HG02870 (cell line): ENCODE data around the gene RGS14.

Experiments used
- ATAC-seq: cut with Tn5 transposase; IDR thresholded peaks from one replicate; pipeline ENCODE4 v1.9.1; 2021; ENCODE audit warnings: mild to moderate bottlenecking, moderate library complexity; ENCODE audit not compliant: unreplicated experiment

Gene RGS14, protein sequence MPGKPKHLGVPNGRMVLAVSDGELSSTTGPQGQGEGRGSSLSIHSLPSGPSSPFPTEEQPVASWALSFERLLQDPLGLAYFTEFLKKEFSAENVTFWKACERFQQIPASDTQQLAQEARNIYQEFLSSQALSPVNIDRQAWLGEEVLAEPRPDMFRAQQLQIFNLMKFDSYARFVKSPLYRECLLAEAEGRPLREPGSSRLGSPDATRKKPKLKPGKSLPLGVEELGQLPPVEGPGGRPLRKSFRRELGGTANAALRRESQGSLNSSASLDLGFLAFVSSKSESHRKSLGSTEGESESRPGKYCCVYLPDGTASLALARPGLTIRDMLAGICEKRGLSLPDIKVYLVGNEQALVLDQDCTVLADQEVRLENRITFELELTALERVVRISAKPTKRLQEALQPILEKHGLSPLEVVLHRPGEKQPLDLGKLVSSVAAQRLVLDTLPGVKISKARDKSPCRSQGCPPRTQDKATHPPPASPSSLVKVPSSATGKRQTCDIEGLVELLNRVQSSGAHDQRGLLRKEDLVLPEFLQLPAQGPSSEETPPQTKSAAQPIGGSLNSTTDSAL

DNA sequence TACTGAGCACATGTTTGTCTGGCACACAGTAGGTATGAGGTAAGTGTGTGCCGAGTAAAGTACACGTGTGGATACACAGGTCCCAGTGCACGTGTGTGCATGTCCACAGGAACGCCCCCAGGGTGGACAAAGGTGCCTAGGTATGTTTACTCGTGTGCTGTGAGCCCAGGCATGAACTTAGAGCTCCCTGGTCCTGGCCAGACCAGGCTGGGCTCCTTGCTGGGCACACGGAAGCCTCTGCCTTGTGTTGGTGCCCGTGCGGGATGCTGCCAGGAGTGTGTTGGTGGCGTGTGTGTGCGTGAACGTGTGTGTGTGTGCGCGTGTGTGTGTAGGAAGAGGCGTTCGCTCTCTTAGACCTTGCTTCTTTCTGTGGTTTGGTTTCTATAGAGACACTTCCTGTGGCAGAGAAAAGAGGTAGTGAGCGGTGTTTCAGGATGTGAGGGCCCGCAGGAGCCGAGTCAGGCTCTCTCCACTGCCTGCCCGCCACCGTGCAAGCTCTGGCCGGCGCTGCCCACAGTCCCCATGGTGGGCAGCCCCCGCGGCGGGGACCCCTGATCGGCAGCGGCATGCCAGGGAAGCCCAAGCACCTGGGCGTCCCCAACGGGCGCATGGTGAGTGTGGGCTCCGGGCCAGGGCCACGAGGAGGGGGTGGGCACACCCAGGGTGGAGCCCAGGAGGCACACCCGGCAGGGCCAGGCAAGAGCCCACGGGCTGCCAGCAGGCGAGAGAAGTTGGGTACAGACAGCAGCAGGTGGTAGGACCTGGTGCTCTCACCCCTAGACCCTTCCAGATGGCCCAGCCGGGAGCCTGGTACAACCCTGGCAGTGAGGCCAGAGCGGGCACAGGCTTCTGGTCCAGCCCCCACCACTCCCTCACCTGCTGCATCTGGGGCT lies at the start of gene RGS14:
RGS14 (plus strand) TSS at position 466 of the 893 bp plus-strand sequence; CDS start at position 567, 101 bp downstream.
- ATAC-seq = peak; percentile 92

DNA sequence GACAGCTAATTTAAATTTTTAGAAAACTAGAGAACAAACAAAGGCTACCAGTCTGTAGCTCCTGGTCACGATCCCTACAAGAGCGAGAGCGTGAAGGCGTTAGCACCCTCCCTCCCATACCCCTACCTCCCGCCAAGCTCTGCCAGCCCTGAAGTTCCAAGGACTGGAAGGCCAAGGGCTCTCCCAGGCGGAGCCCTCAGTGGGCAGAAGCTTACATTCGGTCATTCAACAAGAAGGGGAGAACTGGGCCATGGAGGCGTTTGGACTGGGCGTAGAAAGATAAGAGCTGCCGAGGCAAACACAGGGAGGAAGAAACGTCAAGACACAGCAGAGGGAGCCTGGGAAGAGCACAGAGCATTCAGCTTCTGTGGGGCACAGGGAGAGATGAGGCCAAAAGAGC lies 49.0 kb upstream of the RGS14 start:
- ATAC-seq = no peak

DNA sequence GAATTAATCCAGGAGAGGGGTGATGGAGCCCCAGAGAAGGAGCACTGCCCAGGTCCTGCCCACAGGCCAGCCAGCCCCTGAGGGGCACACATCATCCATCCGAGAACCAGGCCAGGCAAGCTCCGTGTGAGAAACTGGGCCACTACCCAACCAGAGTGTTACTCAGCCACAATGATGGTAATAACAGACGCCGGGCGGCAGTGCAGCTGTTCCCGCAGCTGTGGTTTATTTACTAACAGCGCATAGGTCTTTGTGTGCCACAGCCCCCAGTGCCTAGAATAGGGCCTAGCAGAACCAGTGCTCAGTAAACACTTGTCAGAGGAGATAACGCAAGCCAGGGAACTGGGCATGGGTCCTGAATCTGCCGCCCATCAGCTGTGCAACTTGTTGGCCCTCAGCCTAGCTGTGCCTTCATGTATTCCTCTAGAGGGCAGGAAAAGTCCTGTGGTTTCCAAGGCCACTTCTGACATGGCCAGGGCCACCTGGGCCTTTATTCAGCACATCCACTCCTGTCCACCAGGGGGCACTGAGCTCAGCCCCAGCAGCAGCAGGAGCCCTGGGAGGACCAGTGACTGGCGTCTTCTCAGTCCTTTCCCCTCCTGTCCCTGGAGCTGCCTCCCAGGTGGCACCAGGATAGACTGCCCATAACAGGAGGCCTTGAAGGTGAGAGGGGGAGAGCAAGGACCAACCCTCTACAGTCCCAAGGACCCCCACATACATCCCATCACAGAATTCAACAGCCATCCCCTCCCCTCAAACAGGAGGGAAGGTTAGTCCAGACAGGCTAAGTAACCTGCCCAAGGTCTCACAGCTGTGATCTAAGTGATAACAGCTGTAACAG lies 48.2 kb upstream of the RGS14 start:
- no peak for ATAC-seq

DNA sequence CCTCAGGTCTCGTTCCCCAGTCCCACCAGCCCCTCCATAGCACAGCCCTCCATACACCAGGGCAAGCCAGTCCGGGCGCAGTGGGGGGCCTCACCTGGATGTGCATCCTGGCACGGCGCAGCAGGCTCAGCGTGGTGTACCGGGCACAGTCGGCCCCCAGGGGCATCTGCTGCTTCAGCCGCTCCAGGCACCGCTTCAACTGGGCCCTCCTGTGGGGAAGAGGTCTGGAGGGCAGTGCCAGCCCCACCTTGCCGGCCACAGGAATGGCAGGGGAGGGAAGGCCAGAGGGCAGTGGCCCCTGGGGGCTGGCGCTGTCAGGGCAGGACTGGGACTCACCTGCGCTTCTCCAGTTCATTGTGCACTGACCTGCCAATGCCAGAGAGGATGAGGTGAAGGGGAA lies 47.4 kb upstream of the RGS14 start:
- no peak for ATAC-seq

DNA sequence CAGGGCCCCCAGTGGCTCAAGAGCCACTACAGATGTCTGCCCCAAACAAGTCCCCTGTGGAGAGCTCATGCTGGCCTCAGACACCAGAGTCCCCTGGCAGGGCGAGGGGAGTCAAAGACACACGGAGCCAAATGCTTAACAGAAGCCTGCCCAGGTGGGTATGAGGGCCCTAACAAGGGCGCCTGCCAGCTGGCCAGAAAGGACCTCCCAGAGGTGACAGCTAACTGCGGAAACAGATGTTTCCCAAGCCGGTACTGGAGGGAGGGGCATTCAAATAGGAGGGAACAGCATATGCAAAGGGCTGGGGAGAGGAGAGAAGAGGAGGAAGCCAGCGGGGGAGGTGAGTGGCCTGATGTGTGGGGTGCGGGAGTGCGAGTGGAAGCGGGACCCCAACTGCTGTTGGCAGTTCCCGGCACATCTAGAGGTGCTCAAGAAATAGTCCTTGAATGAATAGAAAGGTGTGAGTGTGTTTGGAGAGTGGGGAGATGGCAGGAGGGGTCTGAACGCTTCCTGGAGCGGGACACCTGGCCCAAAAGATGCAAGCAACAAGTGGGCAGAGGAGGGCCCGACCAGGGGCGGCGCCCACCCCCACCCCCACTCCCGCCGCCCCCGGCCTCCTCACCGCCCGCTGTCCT lies 46.9 kb upstream of the RGS14 start:
- ATAC-seq = no peak

DNA sequence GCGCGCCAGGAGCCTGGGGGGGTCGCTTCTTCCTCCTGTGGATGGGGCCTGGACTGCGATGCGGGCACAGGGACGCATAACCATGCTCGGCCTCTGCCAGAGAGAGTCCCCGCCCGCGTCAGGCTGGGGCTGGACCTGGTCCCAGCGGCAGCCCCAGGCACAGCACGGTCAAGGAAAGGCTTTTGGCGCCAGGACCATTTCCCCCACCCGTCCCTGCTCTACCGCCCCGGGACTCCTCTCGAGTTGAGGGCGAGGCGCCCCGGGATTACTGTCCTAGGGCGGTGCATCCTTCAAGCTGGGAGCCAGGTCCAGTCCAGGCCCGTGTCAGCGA lies 46.4 kb upstream of the RGS14 start:
- peak; percentile 9 for ATAC-seq

DNA sequence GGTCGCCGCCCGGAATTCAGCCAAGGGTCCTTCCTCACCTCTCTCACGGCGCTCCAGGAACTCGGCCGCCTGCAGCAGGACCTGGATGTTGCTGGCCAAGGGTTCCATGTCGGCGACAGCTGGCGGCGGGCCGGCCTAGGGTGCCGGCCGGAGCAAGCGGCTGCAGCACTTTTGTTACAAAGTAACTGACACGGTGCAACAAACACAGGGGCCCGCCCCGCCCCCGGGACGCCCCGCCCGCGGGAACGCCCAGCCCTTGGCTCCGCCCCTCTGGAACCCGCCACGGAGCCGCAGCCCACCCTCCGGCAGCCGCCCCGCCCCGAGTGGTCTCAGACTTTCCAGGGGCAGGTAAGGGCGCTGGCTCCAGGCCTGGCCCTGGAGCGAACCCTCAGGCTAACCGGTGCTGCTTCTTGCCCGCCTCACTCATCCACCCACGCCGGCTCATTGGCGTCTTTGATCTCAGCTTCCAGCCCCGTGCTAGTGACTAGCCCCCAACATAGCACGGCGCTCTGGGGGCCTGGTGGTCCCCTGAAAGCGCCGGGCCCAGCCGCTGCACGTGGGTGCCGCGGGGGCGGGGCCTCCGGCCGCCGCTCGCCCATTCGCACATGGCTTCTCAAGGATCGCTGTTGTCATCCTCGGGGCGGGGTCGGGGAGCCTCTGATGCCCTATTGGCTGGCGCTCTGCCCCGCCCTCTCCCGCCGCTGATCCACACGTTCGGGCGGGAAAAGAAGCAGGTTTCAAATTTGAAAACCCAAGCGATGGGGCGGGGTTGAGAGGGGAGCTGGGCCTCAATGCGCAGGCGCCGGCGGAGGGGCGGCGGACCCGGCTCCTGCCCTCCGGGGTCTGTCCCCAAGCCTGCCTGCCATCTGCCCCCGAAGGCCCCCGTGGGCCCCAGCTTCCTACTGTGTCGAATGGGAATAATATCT lies 45.7 kb upstream of the RGS14 start, which contains the start of gene MXD3:
MXD3 (minus strand) TSS at position 176 of the 926 bp plus-strand sequence; CDS start at position 108, 68 bp downstream.
- ATAC-seq = peak; percentile 74

DNA sequence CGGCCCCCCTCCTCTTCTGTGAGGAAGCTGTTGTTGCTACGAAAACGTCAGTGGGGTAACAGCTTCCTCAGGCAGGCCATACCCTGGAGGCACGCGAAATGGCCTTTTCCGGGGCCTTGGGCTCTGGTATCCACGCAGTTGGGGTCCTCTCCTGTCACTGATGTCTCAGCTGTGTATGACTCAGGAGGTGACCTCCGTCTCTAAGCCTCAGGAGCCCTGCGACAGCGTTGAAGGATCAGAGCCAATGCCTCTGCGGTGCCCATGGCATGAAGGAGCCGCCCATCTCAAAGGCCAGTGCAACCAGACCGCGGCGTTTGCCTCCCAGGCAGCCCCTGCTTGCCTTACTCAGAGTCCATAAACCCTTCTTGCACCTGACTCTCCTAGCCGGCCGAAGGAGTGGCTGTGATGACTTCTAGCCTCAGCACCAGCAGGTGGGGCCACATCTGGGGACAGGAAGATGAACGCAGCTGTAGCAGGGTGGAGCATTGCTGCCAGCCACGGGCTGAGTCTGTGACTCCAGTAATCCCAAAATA lies 45.0 kb upstream of the RGS14 start:
- peak; percentile 5 for ATAC-seq

DNA sequence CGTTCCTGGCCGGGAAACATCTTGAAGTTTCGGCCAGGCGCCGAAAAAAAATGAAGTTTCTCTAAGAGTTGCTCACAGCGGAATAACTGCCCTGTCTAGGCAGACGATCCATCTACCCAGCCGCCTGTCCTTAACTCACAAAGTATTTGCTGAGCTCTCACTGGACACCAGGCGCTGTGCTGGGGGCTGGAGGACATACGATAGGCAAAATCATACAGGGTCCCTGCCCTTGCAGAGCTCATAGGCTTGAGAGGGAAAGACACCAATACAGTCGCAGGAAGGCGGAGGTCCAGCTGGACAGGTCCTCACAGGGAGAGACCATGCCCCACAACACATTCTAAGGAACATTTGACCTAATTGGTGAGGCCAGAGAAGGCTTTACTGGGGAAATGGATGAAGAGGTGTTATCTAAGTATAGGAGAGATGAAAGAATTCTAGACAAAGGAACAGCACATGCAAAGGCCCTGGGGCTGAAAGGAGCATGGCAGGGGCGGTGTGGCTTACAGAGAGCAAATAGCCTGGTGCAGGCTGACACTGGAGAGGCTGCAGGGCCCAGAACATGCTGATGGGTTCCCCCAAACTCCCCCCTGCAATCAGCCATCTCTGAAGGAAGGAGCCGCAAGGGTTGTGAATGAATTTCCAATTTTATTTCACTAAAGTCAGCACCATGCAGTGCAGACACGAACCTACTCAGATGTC lies 44.0 kb upstream of the RGS14 start:
- ATAC-seq = no peak

DNA sequence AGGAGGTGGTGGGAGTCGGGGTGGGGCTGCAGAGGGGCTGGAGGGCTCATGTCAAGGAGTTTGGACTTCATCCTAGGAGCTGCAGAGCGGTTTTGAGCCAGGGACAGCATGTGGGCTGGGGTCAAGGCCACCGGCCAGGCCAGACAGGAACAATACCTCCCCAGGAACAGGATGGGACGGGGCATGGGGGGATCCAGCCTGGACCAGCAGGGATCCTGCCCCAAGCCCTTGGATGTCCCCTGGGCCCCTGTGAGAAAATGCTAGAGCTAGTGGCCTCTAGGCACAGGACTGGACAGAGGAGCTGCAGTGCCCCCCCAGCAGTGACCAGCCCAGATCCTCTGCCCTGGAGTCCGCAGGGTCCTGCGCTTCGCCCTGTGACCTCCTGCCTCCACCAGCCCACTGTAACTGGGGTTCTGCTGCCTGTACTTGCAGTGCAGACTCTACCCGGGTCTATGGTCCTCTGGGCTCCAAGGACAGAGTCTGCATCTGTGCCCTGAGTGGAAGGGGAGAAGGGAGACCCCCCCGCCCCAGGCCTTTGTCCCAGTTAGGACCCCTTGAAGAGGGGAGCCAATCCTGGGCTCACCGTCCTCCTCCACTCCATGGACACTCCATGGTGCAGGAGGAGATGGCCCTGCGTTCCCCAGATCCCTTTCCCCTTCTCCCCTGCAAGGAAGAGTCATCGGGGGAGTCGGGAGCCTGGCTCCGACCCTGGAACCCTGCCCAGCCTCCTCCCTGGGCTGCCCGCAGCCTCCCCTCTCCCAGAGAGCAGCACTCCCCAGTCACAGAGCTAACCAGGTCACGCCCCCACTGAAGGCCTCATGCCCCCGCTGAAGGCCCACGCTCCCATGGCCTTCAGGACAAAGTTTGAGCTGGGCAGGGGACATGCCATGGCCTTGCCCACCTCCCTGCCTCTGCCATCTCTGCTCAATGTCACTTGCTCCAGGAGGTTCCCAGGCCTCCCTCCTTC lies 43.1 kb upstream of the RGS14 start:
- ATAC-seq = no peak

DNA sequence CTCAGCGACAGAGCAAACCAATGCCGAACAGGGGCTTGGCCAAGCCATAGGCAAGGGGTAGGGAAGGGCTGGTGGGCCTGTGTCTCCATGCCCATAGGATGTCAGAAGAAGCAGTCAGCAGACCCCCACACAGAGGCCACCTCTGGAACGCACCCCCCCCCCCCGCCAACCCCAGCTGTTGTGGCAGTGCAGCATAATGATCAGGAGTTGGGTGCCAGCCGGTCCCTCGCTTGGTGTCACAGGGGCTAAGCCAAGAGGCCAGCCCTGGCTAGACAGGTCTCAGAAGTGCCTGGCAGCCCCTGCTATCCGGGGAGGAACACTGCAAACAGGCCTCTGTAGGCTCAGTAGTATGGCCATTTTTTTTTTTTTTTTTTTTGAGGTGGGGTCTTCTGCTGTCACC lies 42.3 kb upstream of the RGS14 start:
- no peak for ATAC-seq

DNA sequence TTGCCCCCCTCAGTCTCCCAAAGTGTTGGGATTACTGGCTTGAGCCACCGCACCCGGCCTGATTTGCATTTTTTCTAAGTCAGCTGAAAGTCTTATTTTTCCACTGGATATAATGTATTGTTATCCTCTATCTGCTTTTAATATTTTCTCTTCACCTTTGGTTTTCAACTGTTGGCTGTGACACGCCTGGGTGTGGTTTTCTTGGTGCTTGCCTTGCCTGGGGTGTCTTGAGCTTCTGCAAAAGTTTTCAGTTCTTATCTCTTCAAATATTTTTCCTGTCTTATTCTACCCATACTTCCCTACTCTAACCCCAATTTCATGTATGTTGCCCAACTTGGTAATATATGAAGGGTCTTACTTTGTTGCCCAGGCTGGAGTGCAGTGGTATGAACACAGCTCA lies 41.7 kb upstream of the RGS14 start:
- no peak for ATAC-seq

DNA sequence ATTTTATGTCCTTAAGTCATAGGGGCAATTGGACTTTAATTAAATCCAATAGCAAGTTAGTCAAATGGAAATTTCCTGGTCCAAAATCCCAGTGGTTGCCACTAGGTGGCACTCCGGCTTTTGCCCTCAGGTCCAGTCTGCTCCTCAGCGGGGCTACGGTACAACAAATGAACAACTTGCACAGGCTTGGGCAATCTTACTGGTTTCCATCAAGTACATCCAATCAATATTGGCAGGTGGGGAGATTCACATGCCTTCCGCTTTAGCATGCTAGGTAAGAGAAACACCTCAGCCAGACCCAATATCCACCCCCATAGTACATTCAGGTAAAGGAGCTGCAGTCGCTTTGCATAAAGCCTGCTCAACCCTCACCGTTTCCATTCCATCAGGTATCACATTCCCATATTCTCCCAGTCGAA lies 39.8 kb upstream of the RGS14 start:
- ATAC-seq = no peak

DNA sequence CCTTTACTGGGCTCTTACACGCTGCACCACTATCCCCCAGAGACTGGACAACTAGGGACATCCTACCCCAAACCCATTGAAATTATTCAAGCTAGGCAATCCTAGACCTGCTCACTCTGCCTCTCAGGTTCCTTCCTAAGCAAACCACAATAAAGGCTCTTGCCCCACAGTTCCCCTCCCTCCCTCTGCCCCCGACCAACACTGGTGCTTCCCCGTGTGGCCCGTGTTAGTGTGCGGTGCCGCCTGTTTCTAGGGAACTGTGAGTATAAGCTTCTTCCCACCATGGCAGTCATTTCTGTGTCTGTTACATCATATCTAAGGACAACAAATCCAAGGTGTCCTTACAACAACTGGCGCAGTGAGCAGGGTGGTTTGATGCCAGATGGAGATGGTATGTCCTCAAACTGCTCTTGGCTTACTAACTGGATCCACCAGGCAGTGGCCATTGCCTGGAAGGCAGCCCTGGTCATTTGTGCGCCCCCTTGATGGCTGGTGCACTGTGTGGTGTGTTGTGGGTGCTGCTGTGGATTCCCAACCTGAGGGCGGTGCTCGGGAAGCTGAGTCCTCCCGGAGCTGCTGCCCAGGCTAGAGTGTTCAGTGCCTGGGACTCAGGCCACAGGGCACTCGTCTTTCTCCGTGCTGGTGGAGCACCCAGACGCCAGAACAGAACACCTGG lies 37.7 kb upstream of the RGS14 start:
- ATAC-seq = no peak

DNA sequence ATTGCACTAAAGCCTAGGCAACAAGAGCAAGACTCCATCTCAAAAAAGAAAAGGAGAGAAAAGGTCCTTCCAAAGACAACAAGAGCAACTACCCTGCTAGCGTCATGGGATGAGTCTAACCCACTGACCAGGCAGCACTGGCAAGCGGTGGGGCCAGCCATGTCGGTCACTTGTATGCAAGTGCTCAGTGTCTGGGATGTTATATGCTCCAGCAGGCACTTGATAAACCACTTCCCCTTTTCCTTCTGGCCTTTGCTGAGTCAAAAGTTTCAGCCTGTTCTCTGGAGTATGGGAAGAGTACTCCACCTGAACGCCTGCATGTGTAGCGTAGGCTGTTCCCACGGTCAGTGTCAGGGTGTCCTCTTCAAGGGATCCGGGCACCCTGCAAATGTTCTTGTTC lies 36.8 kb upstream of the RGS14 start:
- ATAC-seq = no peak

DNA sequence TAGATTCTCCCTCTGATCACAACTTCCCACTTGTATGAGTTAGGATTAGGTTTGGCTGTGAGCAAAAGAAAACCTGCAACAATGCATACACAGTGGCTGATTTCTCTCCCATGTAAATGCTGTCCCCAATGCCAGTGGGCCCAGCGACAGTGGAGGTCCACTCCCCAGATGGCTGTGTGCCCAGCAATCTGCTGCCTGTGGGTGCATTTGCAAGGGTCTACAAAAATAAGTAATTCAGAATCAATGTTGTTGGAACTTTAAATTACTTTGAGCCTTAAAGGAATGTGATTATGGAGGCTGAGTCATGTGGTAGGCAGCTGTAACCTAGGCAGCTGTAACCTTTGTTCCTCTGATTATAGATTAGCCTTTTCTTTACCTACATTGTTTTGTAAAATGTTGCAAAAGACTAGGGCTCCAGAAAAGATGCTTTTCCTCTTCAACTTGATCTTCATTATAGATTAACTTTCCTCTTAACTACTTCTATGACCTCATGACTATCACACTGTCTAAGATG lies 31.8 kb upstream of the RGS14 start:
- no peak for ATAC-seq
